GM18909 (cell line): ENCODE data around the gene RAC3.

ENCODE experiments used
- ATAC-seq: cut with Tn5 transposase; IDR thresholded peaks from one replicate; pipeline ENCODE4 v1.9.1; 2021; ENCODE audit warnings: mild to moderate bottlenecking; ENCODE audit not compliant: unreplicated experiment, poor library complexity

The RAC3 gene

DNA sequence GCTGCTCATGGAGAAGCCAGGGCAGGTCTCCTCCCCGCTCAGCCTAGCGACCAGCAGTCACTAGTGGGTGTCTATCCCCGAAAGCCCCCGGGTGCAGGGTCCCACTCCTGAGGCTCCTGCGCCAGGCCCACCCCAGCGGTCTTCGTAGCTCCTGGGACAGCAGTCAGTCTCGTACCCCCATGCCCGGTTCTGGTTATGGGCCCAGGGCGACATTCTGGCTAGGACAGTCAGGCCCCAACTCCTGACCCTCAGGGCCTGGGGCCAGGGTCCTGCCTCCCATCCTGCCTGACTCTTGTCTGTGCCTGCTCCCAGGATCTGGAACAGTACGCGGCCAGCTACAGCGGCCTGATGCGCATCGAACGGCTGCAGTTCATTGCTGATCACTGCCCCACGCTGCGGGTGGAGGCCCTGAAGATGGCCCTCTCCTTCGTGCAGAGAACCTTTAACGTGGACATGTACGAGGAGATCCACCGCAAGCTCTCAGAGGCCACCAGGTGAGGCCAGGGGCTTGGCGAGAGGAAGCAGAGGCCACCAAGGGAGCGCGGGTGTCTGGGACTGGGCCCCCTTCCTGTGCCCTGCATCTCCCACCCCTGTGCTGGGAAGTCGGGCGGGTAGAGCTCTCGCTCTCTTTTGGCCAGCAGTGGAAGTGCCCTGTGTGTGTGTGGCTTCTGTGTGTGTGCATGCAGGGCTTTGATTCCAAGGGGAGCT lies 22.2 kb downstream of the RAC3 start:
- ATAC-seq = no peak

DNA sequence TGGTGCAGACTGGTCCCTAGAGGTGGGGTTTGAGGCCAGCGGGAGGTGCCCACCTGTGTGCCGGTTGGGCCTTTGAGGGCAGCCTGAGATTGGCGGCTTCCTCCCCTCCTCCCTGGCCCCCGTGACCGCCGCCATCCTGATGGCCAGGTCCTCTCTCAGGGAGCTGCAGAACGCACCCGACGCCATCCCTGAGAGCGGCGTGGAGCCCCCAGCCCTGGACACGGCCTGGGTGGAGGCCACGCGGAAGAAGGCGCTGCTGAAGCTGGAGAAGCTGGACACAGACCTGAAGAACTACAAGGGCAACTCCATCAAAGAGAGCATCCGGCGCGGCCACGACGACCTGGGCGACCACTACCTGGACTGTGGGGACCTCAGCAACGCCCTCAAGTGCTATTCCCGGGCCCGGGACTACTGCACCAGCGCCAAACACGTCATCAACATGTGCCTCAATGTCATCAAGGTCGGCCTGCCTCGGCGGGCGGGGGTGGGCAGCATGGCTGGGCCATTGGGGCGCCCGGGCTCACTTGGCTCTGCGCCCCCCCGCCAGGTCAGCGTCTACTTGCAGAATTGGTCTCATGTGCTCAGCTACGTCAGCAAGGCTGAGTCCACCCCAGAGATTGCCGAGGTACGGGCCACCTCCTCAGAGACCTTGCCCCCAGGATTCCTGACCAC lies 23.0 kb downstream of the RAC3 start:
- no peak for ATAC-seq

DNA sequence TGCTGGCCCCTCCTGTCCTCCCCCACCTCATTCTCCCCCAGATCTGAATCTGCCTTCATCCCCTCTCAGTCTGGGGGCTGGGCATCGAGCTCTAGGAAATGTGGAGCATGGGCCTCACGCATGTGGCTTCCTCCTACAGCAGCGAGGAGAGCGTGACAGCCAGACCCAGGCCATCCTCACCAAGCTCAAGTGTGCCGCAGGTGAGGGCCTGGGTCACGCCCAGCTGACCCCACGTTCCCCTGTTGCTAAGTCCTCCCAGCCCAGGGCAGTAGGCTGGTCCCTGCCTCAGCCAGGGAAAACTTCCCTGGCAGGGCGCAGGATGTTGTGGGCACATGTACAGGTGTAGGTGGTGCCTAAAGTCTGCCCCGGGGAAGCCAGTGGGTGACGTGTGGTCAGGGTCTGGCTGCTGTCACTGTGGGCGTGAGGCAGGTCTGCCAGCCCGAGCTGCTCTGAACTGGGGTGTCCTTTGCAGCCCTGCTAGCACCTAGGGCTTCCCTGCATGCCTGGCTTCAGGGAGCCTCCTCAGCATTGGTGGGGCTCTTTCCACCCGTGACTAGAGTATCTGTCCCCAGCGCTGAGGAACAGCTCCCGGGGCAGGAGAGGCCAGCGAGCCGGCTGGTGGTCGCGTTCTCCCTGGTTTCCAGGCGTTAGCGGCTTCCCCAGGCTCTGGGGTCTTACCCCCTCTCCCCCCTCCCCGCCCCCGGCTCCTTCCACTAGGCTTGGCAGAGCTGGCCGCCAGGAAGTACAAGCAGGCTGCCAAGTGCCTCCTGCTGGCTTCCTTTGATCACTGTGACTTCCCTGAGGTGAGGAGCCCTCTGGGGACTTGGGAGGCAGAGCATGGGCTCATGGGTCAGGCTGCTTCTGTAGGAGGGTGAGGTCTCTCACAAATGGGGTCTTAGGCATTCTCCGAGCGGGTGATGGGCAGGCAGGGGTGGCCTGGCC lies 23.8 kb downstream of the RAC3 start:
- no peak for ATAC-seq

DNA sequence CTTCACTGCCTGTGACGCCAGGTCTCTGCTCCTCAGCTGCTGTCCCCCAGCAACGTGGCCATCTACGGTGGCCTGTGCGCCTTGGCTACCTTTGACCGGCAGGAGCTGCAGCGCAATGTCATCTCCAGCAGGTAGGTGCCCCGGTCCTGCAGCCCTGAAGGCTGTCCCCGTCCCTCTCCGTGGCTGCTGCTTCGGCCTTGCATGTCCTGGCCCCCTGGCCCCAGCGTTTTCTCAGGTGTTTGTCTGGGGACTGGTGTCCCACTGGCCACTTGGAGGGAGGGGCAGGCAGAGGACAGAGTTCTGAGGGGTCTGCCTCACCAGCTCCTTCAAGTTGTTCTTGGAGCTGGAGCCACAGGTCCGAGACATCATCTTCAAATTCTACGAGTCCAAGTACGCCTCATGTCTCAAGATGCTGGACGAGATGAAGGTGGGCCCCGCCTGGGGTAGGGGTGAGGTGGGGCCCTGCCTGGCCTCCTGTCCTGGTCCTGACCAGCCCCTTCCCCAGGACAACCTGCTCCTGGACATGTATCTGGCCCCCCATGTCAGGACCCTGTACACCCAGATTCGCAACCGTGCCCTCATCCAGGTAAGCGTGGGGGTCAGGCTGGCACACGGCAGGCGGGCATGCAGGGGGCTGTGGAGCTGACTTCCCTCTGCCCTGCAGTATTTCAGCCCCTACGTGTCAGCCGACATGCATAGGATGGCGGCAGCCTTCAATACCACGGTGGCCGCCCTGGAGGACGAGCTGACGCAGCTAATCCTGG lies 24.7 kb downstream of the RAC3 start:
- no peak for ATAC-seq

DNA sequence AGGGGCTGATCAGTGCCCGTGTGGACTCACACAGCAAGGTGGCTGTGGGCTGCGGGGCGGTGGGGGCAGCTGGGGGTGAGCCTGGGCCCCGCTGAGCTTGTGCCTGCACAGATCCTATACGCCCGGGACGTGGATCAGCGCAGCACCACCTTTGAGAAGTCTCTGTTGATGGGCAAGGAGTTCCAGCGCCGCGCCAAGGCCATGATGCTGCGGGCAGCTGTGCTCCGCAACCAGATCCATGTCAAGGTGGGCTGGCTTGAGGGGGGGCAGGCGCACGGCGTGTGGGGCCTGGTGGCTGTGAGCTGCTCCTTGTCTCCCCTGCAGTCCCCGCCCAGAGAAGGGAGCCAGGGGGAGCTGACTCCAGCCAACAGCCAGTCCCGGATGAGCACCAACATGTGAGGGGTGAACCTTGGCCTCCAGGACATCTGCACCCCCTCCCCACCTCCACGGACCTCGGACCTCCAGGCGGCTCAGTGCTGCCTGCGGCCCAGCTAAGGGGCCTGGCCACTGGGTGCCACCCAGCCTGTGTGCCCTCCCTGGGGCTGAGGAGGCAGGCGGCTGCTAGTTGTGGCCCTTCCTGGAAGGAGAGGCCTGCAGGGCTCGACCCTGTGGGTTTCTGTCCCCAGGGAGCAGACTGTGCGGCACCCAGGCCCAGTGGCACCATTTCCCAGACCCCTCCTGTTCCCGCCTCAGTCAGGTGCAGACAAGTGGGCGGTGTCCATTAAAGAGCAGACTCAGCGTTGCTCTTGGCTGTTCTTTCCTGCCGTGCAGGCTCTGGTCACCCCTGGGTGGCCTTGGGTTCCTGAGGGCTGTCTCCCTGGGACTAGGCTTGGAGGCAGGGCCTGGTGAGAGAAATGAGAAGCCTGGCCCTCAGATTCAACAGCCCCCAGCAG lies 25.5 kb downstream of the RAC3 start:
- no peak for ATAC-seq

DNA sequence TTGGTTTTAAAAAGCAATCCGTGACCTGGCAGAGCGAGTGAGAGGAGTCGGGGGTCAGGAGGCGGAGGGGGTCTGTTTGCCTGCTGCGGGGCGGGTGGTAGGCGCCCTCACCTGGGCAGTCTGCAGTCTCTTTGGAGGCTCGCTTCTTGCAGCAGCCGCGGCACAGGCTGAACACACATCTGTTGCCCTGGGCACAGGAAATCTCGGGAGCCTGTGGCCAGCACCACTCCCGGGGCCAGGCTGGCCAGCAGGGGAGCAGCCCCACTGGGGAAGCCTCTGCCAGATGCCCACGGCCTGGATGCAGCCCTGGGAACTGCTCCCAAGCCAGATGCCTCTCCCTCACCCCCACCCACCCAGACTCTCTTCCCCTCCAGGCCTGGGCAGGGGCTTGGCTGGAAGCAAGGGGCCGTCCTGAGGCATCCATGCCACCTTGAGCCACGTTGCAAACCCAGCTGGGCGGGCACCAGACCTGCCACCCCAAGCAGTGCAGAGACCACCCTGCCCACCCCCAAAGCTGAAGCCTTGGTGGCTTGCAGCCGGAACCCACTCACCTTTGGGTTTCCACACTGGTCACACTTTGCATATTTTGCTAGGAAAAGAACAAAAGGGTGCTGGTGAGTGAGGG lies 26.9 kb downstream of the RAC3 start:
- ATAC-seq = no peak

DNA sequence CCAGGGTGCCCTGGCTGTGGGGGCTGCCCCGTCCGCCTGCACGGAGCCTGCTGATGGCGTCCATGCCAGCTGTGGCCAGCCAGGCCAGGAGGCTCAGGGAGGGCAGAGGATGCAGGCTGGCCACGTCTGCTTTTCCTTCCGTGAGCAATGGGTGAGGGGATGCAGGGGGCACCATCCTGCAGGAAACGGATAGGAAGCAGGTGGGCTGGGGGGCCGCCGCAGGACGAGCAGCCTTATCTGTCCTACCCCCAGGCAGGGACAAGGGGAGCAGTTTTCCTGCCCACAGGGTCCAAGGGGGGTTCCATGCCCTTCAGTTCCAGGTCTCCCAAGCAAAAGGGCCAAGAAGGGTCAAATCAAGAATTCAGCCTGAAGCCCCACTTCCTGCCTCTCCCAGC lies 27.4 kb downstream of the RAC3 start:
- no peak for ATAC-seq

DNA sequence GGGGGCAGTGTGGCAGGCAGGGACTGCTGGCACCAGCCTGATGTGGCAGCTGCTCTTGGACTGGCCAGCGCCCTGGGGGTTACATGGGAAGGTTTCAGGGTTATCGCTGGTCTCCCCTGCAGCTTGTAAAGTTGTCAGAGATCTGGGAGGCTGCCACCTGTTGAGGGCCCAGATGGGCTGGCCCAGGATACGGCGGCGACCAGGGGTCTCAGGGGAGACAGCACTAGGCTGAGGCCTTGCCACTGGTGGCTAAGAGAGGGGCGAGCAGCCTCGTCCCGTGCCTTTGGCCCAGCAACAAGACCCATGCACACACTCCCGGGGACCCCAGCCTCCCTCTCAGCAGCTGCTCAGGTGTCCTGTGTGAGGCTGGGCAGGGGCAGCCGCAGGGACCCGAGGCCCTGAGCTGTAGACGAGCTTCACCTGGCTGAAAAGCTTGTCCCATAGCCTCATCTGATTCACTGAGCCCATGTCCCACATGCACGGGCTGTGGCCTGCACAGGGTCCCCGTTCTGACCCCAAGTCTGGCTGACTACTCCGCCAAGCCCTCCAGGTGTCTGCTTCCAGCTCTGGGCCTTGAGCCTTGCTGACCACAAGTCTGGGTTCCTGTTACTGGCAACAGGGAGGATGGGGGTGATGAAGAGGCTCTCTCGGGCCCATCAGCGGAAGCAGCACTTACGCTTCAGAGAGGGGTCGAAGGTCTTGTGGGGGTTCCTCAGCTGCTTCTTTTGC lies 28.0 kb downstream of the RAC3 start:
- no peak for ATAC-seq

DNA sequence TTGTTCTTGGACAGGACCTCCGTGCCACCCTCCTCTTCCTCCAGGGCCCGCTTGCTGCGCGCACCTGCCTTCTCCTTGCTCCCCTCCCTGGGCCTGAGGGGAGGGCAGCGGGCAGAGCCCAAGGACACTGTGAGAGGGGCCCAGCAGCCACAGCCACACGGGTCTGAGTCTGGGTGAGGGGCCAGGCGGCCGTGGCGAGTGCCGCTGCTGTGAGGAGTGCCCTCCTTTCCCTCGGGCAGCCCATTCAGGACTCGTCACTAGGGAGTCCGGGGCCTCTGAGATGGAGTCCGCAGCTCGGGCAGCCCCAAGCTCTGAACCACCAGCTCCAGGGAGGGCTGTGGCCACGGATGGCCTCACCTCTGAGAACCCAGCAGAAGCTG lies 28.5 kb downstream of the RAC3 start:
- ATAC-seq = no peak

DNA sequence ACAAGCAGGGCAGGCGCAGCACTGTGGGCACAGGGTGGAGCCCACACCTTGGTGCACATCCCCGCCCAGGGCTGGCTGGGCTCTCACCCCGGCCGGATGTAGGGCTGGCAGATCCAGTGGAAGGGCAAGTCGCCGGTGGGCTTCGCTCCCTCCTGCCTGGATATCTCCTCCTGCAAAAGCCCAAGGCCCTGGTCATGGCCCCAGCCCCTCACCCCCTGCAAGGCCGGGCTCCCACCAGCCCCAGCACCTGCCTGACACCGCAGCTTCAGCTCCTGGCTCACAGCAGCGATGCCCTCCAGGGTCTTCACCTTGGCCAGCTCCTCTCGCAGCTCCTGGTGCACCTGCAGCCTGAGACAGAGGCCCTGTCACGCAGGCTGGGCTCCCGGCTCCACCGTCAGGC lies 29.1 kb downstream of the RAC3 start:
- ATAC-seq = no peak

DNA sequence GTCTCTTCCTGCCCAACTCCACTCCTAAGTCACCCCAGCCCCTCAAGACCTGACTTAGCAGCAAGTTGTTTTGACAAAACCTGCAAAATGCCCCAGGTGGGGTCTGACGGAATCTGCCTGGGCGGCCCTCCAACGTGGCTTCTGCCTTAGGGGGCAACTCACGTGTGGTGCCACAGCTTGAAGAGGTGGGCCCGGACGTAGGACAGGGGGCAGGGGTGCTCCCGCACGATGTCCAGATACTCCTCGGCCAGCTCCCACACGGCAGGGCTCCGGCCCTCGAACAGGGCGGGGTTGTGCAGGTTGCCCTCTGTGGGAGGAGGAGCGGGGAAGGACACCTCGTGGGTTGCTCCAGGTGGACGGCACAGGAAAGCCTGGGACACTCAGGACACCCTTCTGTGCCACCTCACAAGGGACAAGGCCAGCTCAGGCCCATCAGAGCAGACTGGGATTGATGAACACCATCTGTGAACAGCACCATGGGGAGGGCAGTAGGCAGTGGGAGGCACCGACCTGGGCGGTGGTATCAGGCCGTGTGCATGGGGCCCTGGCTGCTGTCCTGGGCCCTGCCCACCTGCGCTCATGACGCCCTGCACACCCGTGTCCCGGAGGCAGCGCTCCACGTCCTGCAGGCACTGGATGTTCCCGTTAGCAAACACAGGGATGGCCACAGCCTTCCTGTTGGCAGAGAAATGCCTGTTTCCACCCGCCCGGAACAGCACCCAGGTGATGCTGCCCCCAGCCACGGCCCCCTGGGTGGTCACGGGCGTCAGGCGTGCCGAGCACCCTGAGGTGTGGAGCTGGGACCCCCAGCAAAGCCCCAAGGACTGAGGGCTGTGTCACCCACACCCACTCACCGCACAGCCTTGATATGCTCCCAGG lies 29.8 kb downstream of the RAC3 start:
- ATAC-seq = no peak

DNA sequence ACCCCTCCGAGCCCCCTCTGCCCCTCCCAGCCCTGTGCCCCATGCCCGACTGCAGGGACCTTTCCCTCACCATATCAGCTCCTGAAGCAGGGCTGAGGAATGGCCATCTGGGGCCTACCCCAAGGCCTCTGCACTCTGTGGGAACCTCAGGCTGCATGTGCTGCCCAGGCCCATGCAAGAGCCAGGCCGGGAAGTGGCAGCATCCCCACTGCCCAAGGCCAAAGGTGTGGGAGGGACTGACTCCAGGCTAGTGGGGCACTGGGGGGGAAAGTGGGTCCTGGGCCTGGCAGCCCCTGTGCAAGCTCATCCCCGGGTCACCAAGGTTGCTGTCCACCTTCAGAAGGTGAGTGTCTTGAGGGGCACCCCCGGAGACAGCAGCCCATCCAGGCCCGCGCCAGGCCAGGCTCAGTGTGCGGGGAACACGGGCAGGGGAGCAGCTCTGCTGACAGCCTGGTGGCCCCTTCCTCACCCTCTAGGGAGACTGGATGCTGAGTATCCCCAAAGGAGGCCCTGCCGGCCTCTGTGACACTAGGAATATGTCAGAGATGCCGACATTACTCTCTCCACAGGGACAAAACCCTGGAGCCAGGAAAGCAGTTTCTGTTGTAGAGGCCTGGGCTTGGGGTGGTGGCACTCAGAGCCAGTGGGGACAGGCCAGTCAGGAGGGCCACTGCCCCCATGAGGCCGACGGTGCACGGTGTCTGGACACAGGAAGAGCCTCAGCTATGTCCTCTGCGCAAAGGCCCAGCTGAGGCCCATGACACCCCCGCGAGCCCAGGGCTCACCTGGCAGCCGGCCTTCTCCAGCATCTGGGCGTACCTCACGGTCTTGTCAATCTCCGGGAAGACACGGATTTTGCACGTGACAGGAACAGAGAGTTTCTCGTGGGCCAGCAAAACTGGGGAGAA lies 30.9 kb downstream of the RAC3 start:
- no peak for ATAC-seq

DNA sequence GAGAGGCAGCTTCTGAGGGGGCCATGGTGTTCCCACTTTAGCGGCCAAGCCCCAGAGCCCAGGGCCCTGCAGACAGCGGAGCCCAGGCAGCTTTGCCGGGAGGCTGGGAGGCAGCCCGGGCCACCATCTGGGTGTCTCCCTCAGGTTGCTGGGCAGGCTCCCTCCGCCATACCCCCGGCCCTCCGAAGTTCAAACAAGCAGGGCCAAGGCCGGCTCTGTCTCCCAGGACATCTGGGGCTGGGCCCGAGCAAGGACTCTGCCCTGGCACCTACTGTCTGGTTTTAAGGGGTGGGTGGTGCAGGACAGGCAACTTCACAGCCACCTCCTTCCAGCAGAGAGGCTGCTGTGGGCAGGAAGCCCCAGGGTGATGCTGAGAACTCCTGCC lies 31.5 kb downstream of the RAC3 start:
- ATAC-seq = no peak

DNA sequence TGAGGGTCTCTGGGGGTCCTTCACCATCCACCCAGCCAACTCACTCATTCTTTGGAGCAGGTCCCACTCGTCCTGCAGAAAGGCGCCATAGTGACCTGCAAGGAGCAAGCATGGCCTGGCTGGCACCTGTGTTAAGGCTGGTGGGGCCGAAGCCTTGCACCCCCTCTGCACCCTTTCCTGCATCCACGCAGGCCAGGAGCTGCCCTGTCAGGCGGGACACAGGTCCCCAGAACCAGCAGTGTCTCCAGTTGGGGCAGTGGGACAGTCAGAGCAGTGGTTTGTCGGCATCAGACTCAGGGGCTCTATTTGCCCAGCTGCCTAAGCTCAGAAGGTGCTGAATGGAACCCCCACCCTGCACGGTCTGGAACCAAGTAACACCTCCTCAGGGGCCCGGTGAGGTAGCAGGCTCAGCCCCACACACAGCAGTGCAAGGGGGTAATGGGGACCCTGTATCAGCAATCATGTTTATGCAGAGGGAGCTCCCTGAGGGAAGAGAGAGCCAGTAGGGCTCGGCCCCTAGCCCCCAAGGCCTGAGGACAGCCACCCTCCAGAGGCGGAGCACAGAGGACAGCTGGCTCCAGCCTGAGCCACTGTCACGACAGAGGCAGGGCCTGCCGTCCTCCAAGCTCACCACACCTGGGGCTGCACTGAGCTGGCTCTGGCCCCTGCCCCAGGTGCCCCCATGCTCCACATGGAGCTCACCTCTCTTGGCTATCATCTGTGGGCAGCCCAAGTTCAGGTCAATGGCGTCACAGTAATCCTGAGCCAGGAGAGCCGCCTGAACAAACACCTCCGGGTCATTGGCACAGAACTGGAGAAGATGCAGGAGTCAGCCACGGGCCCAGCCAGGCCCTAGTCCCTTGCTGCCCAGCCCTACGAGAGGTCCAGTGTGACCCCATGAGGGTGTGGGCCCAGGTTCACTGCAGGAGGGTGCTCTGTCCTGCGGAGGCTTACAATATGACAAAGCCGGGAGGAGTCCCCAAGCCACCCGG lies 32.2 kb downstream of the RAC3 start:
- ATAC-seq = no peak

DNA sequence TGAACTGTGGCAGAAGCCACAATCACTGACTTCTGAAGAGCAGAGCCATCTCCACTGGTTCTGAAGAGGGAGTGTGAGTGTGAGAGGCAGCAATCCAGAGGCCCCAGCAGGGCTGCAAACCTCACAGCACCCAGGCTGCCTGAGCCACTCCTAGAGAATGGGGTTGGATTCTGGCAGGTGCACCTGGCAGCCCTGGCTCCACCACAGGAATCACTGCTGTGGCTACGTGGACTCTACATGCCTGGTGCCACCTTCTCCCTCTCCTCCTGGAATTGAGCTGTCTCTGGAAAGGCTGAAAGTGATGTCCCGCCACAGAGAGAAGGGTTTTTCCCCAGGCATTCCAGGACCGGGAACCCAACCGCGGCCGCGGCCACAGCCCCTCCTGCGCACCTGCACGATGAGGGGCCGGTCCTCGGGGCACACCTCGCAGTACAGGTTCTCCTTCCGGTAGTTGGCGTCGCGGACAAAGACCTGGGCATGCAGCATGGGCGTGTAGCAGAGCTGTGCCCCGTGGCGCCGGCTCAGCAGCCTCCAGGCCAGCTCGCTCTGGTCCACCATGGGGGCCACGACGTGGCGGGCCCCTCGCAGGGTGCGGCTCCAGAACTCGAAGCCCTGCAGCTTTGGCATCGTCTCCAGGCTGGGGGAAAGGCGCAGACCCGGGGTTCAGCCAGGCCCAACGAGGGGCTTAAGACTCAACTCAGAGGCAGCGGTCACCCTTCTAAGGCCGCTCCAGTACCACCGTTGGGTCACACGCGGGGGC lies 33.1 kb downstream of the RAC3 start:
- no peak for ATAC-seq
